CD4-positive, alpha-beta T cell treated with Interleukin-17A for 4 hours (primary cell): ENCODE data around the gene BIRC6.
"Not testable (repeated sequence)": the region's sequence is repeated elsewhere in the genome, so short reads cannot be mapped to it uniquely, and the experiment has no call there.

ENCODE experiments used
- DNase-seq: peaks from one replicate; pipeline ENCODE4 v3.0.0-alpha.2; 2020; ENCODE audit warnings: mixed read lengths

The BIRC6 gene

DNA sequence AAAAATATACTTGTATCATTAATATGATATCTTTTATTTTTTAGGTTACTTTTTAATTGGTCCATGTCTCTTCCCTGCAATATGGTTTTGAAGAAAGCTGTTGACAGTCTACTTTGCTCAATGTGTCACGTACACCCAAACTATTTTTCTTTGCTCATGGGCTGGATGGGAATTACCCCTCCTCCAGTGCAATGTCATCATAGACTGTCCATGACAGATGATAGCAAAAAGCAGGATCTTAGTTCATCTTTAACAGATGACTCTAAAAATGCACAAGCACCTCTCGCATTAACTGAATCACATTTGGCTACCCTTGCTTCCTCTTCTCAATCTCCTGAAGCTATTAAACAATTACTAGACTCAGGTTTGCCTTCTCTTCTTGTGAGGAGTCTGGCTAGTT is 158.1 kb downstream of the BIRC6 start:
- DNase-seq, result no peak

DNA sequence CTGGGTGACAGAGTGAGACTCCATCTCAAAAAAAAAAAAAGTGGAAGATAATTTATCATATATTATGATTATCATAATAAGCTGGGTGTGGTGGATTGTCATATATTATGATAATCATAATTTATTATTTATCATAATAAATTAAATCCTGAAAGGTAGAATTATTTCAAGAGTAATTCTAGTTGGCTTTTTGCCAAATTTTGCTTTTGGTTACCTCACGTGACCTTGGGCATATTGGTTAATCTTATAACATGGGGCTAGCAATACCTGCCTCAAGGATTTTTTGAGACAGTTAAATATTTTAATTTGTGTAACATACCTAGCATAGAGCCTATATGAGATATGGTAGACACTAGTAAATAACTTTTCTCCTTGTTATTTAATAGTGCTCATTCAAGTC is 159.7 kb downstream of the BIRC6 start:
- DNase-seq, result no peak

DNA sequence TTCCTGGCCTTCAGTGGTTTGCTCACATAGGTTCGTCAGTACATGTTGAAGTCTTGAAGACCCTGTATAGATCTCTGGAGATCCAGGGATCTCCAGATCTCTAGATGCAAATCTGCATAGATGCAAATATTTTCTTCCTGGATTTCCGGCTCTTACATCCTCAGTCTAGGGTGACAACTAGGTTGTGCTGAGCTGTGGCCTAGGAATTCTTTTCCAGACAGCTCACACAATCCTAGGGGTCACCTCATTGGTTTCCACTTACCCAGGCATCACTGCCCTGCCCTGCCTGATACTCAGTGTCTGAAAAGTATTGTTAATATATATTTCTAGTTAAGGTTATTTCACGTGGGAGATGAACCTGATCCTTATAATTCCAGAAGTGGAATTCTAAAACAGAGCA is 165.9 kb downstream of the BIRC6 start:
- no peak for DNase-seq

GRCh38 chr2:32523686-32524085 is 166.9 kb downstream of the BIRC6 start:
- DNase-seq, result no peak

- no peak for DNase-seq
Observed at GRCh38 chr2:32532341-32532740, 175.5 kb downstream of the BIRC6 start.

DNA sequence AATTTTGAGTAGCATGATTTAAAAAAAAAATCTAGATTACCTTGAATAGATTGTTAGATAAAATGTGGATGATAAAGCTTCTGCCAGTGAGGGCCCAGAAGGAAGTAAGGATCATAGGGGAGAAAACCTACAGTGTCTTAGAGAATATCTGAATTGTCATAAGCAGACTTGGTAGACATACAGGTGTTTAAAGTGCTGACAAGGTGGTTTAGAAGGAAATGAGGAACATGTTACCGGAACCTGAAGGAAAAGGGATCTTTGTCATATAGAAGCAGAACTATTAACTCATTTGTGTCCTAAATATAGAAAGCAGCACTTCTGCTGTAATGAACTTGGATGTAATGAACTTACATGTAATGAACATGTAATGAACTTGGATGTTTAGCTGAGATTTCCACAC is 176.1 kb downstream of the BIRC6 start:
- no peak for DNase-seq

GRCh38 chr2:32534831-32535230 is 178.0 kb downstream of the BIRC6 start:
- no peak for DNase-seq

- no peak for DNase-seq
Observed at GRCh38 chr2:32538735-32539134, 181.9 kb downstream of the BIRC6 start.

DNA sequence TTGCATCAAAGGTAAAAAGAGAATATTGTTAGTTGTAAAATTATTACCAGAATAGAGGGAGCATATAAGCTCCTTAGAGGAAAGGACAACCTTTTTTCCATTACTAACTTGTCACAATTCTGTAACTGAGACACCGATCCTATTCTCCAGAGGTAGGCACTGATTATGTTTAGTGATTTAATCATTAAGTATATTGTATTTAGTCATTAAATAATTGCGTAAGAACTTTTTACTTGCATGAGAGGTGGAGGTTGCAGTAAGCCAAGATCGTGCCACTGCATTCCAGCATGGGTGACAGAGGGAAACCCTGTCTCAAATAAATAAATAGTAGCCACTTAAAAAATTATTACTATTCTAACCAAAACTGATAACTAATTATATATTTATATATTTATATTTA is 195.7 kb downstream of the BIRC6 start:
- DNase-seq, result not testable (repeated sequence)

- DNase-seq, result no peak
Observed at GRCh38 chr2:32553829-32554432, 197.1 kb downstream of the BIRC6 start.

DNA sequence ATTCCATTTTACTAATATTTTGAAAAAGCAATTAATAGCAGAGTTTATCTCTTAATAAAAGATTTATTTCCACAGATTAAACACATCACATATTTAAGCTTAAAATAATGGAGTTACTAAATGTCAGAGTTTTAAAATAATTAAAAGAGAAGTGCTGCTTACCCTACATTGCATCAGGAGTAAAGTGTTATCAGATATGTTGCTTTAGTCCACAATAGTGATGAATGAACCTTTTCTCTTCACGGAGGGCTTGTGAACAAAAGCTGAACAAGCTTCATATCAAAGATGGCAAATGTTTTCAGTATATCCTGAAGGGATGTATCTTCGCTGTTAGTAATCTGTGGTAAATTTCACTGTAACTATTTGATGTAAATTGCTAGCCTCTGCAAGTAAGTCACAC is 201.7 kb downstream of the BIRC6 start:
- DNase-seq, result no peak

DNA sequence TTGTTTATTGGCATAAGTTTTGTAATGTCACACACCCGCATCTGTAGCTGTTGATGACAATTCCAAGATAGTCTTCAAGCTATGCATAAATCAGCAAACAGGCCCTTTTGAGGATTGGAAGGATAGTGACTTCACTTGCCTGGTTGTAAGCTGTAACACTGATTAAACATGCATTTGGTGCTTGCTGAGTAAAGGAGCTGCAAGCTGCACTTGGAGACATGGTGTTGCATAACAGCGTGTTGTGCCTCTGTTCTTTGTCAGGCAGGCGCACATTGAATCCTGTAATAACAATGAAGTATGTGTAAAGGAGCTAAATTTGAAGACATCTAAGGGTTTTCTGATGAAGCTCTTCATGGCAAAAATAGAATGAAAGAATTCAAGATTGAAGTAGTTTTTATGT is 202.3 kb downstream of the BIRC6 start:
- DNase-seq, result no peak

GRCh38 chr2:32562906-32563305 is 206.1 kb downstream of the BIRC6 start:
- DNase-seq, result no peak

DNA sequence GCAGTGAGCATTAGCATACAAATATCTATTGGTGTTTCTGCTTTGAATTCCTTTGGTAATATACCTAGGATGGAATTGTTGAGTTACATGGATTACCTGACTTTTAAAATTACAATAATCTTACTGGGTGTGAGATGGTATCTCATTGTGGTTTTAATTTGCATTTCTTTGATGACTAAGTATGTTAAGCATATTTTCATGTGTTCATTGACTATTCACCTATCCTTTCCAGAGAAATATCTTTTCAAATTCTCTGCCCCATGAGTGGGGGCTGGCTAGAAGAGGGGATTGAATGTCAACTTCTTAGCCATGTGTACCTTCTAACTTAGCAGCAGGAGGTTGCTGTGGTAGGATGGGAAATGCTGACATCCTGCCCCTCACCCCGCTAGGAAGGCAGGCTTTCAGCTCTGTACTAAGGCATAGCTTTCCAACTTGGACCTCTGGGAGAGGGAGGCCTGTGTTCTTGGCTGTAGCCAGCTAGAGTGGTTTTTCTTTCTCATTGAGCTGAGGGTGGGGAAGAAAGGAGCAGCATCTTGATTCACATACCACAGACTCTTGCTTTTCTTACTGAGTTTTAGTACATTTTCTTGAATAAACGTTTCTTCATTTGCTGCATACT is 207.7 kb downstream of the BIRC6 start:
- DNase-seq, result no peak

DNA sequence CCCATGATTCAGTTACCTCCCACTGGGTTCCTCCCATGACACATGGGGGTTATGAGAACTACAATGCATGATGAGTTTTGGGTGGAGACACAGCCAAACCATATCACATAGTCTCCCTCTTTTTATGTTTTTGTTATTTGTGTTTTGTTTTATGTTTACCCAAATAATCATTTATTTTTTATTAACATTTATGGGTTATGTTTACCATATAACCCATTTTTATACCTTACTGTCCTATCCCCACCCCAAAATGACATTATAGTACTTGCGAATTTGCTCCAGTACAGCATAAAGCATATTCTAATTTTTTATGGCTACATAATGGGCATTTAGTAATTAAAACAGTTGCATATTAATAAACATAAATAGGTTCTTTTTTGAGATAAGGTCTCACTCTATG is 209.1 kb downstream of the BIRC6 start:
- no peak for DNase-seq

DNA sequence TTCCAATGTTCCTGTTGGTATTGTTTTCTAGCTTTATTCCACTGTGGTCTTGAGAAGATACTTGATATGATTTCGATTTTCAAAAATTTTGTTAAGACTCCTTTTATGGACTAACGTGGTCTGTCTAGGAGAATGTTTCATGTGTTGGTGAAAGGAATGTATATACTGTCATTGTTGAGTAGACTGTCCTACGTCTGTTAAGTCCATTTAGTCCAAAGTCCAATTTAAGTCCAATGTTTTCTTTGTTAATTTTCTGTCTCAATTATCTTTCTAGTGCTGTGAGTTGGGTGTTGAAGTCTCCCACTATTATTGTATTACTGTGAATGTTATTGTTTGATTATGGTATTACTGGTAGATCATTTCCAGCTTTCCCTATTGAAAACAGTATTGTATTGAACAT is 215.2 kb downstream of the BIRC6 start:
- DNase-seq, result no peak

DNA sequence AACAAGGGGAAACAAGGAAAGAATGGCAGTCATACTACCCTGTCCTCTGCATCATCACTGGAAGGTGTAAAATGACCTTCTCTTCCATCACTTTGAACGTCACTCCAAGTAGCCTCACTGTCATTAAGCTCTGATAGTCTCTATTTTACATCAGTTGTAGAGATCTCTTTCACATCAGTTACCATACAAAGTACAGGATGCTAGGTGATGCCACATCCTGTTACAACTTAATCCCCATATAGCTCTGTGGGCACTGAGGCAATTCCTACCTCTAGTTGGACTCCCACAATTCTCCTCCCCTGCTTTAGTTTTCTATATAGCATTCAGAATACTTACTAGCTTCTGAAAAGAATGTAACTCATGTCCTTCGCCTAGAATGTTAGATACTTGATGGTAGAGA is 215.9 kb downstream of the BIRC6 start:
- no peak for DNase-seq

DNA sequence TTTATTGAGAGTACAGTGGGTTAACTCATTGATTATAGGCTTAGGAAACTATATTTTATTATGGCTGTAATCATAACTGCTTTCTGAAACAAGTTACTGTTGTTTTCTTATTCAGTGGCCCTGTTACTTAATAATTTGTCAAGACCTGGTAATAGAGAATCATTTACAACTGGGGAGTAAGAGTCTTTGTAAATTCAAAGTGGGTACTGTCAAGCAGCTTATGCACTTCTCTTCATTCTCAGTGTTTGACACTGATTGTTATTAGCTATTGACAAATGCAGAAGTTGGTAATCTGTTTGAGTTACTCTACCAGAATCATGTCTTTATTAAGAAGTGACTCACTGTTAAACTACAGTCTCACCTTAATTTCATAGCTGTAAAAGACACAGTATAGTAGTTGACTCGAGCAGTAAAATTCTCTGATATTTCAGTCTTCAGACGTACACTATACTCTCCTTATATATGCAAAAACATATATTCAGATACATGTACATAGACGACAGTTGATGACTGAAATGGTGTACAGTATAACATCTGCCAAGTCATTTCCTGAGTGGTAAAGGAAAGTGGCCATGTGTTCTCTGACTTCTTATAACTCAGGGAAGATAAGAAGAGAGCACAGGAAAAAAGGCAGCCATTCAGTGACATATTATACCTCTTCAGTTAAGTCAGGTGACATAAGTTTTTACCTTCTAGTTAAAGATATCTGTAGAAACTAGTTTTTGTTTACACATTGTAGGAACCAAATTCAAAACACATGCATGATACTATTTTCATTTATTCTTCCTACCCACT is 235.0 kb downstream of the BIRC6 start:
- no peak for DNase-seq

GRCh38 chr2:32594573-32594972 is 237.8 kb downstream of the BIRC6 start:
- no peak for DNase-seq

GRCh38 chr2:32611366-32611765 is 254.5 kb downstream of the BIRC6 start:
- DNase-seq, result no peak

DNA sequence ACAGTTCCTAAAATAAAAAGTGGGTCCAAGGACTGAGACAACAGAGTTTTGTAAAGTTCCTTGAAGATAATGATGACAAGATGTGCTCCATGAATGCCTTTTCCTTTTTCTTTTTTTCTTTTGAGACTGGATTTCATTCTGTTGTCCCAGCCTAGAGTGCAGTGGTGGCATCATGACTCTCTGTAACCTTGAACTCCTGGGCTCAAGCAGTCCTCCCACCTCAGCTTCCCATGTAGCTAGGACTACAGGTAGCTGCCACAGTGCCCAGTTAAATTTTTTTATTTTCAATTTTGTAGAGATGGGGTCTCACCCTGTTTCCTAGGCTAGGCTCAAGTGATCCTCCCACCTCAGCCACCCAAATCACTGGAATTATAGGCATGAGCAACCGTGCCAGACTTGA is 254.9 kb downstream of the BIRC6 start:
- no peak for DNase-seq

DNA sequence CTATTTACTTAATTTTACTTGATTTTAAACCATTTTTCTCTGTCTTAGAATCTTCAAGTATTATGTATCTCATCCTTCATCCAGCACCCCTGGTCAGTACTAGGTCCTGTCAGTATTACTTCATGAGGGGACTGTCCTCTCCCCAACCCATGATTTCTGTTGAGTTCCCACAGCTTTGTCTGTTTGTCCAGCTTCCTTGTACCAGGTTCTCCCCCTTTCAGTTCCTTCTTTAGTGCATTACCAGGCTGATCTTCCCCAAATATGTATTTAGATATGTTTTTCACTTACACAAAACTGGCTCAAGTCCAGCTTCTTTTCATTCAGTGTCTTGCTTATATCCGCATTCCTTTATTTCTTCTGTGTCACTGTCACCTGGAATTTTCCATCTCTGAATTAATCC is 257.3 kb downstream of the BIRC6 start:
- DNase-seq, result no peak

DNA sequence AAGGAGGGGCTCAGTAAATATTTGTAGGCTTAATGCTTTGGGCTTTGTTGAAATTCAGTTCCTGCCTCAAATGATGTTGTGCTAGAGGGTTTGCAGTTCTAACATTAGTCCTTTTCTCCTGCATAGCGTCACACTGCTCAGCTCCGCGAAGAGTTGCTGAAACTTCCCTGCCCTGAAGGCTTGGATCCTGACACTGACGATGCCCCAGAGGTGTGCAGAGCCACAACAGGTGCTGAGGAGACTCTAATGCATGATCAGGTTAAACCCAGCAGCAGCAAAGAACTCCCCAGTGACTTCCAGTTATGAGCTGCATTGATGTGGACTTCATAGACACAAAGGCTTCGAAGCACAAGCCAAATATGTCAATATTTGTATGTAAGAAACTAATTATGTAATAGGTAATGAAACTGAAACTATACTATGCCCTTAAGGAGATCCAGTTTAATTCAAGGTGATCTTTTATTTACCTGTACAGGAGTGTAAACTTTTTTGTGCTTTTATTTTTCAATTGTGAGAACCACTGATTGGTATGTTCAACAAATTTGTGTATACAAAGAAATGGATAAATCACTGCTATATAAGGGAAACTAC is 260.9 kb downstream of the BIRC6 start:
- DNase-seq, result no peak
